ENCODE data around the gene UVSSA. TPM values are rescaled to one million over a fixed set of nuclear protein-coding genes. Genes with fewer than 3 reads are reported as not detected.
A peak's percentile ranks its signal among the peaks of the same experiment; 100 is the strongest.

The UVSSA gene
- total RNA-seq, 1 experiment from 2014 or later: 3.2 TPM

GRCh38 chr4:1395941-1396805 lies 49.2 kb downstream of the UVSSA start:
- DNase-seq (ENCODE audit: low read depth): no peak

DNA sequence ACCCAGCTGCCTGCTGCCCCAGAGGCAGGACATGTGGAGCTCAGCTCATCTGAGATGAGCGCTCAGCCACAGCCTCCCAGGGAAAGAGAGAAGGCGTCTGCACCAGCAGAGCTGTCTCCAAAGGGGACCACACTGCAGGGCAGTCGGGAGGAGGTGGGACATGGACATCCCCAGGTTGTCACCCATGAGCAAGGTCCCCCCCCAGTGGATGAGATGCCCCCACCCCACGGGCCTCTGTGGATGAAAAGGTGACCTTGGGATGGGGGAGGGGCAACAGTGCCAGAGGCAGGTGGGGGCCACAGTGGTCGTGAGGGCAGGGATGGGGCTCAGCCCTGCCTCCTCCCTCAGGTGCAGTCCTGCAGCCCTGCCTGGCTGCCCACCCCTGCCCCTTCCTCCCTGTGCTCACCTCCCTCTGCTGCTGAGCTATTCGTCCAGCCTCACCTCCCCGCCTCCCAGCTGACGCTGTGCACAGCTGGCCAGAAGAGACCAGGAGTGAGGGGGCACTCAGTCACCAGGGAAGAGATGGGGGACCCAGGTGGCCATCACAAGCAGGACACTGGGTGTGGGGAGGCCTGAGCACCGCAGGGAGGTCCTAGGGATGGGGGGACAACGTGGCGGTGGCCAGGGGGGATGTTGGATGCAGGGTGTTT lies 49.9 kb downstream of the UVSSA start:
- peak; percentile 1 for DNase-seq (ENCODE audit: low read depth)

DNA sequence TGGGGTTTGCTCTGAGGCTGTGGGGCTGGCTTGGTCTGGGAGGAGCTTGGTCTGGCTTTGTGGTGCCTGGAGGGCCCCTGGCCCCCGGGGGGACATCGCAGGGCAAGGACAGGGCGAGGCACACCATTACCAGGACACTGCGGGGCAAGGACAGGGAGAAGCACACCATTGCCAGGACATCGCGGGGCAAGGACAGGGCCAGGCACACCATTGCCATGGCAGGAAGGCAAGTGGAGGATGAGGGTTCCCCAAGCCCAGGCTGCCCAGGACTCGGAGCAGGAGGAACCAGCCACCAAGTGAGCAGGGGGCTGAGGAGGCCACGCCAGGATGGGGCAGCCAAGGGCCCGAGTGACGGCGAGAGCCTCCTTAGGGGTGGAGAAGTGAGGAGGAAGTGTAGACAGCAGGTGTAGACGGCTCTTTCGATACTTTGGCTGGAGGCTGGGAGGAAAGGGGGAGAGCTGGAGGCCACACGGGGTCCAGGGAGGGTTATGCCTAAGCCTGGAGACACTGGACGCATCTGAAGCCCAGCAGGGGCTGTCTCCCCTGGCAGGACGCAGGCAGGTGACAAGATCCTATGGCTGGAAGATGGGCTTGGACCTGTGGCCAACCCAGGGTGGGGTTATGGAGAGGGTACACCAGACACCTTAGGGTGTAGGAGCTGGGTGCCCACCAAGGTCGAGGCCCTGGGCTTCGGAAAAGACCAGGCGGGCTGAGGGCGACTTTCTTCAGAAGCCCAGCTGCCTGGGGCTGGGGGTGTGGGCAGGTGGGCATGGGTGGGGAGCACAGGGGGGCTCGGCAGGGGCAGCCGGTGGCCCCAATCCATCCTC lies 51.9 kb downstream of the UVSSA start:
- DNase-seq (ENCODE audit: low read depth): peak; percentile 2

- DNase-seq (ENCODE audit: low read depth): peak; percentile 26
Observed at GRCh38 chr4:1399508-1400190, 52.6 kb downstream of the UVSSA start.

- DNase-seq (ENCODE audit: low read depth): peak; percentile 1
Observed at GRCh38 chr4:1400191-1400805, 53.3 kb downstream of the UVSSA start.

DNA sequence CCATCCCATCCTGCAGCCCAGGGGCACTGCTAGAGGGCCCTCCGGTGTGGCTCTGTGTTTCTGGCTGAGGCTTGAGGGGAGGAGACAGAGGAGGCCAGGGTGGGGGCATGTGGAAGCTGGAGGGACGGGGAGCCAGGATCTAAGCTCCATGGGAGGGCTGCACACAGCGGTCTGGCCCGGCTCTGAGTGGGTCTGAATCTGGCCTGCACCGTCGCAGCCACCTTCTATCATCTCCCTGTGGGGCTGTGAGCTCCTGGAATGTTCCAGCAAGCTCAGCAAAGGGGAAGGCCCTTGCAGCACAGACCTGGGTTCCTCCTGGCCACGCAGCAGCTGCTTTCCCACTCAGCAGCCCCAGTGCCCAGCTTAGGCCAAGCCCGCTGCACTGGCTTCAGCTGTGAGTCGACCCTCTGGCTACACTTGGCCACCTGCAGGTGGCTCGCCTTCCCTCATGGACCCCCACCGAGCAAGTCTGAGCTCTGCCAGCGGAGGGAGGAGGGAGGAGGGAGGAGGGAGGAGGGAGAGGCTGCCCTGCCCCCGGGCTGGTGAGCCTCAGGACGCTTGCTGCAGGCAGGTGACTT lies 53.9 kb downstream of the UVSSA start:
- peak; percentile 4 for DNase-seq (ENCODE audit: low read depth)

DNA sequence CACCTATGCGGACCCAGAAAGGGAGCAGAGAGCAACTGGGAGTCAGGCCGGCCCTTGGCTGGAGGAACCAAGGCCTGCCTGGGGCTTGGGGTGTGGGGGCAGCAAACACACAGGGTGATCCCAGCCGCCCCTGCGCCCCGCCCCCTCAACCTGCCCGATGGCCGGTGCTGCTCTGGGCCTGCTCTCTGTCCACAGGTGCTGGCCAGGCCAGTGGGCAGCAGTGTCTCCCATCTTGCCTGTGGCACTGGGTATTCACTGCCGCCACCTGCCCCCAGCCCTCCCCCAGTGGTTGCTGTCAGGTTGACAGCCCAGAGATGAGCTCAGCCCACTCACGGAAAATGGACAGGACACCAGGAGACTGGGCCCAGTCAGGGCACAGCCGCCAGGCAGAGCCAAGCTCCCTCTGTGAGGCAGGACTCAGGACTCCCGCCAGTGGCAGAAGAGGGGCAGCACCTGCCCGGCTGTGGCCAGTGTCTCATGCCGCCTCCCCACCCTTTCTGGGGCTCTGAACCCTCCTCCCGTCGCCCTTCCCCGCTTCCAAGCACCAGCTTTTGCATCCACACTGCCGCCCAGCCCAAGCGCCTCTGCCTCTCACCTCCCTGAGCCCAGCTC lies 54.5 kb downstream of the UVSSA start:
- peak; percentile 9 for DNase-seq (ENCODE audit: low read depth)

GRCh38 chr4:1402021-1402515 lies 55.1 kb downstream of the UVSSA start:
- peak; percentile 2 for DNase-seq (ENCODE audit: low read depth)

DNA sequence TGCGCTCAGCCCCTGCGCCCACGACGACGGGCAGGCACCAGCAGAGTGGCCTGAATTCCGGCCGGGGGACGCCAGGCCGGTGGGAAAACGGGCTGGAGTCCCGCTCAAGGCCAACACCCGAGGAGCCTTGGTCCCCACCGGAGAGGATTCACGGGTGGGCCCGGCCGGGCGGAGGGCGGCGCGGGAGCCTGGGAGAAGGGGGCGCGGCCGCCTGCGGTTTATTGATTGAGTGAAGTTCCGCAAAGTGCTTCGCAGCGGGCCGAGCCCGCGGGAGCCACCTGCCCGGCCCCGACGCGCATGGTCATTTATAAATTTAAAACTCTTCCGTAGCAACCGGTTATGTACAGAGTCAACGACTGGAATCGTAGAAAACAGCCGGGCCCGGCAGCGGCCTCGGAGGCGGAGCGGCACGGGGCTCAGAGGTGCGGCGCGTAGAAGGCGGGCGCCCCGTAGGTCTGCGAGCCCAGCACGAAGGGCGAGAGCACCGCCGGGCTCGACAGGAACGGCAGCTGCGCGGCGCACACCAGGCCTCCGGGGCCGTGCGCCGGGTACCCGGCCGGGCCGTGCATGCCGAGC lies 55.6 kb downstream of the UVSSA start:
- peak; percentile 5 for DNase-seq (ENCODE audit: low read depth)

- peak; percentile 12 for DNase-seq (ENCODE audit: low read depth)
Observed at GRCh38 chr4:1403177-1403583, 56.2 kb downstream of the UVSSA start.

- peak; percentile 33 for DNase-seq (ENCODE audit: low read depth)
Observed at GRCh38 chr4:1403591-1404572, 56.9 kb downstream of the UVSSA start.

- peak; percentile 5 for DNase-seq (ENCODE audit: low read depth)
Observed at GRCh38 chr4:1404573-1405253, 57.7 kb downstream of the UVSSA start.

DNA sequence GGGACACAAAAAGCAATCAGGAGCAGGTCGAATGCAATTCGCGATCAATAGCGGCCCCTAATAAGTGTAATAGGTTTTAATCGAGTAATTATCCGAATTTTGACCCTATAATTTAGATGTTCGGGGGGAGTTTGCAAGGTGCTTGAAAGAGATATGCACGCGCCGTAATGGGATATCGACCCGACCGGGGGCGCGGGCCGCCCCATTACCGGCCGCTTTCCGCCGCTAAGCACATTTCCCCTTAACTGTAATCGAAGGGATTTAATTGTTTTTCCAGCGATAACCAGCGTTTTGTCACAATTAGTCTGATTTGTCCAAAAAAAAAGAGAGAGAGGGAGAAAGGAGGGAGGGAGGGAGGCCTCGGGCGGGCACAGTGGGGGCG lies 58.2 kb downstream of the UVSSA start:
- no peak for DNase-seq (ENCODE audit: low read depth)

DNA sequence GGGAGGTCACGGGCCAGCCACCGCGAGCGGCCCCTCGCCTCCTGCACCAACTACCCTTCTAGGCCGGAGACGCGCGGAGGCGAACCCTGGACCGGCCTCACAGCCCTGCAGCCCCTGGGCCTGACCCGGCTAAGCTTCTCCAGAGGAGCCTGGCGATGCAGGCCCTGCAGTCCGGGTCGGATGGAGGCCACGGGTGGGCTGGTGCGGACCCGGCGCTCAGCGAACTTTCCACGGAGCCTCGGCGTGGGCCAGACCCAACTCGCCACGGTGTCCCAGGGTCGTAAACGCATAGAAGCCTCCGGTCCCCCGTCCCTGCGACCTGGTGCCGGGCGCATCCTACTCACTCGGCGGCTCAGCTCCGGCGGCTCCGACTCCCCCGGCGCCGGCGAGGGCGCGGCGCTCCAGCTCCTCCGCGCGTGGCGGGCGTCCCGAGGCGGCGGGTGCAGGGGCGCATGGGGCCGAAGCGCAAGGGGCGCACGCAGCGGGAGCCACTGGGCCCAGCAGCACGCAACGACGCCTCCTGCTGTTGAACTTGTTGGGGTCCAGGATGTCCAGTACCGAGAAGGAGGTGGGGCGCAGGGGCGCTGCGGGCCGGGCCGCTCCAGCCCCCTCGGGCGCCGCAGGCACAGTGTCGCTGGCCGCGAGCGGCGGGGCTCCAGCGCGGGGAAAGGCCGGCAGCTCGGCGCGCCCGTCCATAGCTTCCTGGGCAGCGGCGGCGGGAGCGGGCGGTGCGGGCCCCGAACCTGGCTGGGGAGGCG lies 58.8 kb downstream of the UVSSA start:
- DNase-seq (ENCODE audit: low read depth): peak; percentile 17

DNA sequence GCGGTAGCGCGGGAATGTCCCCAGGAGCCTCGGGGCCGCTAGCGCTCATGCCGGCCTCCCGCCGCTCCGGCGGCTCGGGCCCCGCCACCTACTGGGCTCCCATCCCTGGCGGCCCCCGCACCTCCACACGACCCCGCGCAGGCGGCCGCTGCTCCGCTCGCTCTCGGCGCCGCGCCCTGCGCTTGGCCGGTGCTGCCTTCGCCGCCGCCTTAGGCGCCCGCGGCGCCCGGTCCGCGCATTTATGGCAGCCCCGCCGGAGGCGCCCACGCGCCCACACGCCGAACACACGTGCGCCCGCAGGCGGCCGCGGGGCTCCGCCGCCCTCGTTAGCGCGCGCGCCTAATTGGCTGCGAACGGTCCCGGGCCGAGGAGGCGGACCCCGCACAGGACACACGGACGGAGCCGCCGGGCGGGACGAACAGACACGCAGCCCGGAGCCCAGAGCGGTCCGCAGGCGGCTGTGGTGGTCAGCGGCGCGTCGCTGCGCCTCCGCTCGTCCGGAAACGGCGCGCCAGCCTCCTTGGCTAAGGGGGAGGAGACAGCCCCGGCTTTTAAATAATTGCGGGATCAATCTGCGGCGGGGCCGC lies 59.5 kb downstream of the UVSSA start, which contains the start of gene NKX1-1:
Gene NKX1-1, minus strand, starts transcription at position 49 of the 587 bp plus-strand sequence. Its CDS starts 0 bp downstream, at position 49.
- peak; percentile 9 for DNase-seq (ENCODE audit: low read depth)

DNA sequence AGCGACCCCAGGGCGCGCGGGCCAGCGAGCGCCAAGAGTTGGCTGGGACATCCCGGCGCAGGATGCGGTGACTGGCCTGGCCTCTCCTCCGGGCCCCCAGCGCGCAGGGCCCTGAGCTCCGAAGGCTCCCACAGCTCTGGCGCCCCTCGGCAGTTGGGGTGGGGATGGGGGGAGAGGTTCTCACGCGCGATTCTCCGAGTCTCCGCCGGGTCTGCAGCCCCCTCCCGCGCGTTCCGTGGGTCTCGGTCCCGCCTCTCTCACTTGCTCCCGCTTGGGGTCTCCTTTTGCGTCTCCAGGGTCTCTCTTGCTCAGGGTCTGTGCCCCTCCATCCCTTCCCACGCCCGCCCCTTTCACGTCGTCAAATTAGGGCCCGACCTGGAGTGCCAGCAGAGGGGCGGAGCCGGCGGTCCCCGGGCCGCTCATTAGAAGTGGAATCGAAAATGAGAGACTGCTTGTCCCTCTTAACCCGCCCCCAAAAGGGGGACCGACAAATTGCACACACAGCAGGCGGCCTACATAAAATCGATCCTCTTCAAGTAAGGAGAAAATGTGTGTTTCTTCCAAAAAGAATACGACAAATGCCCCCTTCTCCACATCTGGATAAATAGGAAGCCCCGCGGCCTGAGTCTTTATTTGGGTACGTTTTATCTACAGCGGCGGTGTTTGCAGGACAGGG lies 60.1 kb downstream of the UVSSA start:
- DNase-seq (ENCODE audit: low read depth): peak; percentile 2
